OCI-LY1 (cell line): ENCODE results near the gene PACSIN1.

Source experiments
- CTCF ChIP-seq: fragments of 200-600 bp; sonication (generic), shearing (Covaris generic); IDR thresholded peaks from 2 replicates; pipeline ENCODE4 v1.5.1; 2017; ENCODE audit warnings: mild to moderate bottlenecking, antibody characterized with exemption, low read length, moderate library complexity, mixed read lengths
- EZH2 ChIP-seq: fragments of 200-600 bp; sonication (generic), shearing (Covaris generic); IDR thresholded peaks from 2 replicates; pipeline ENCODE4 v1.8.0; 2017; ENCODE audit warnings: borderline replicate concordance, mixed run types, mild to moderate bottlenecking, antibody characterized with exemption, low read length, moderate library complexity, mixed read lengths

- TF ChIP-seq CTCF (no peak), EZH2 (no peak)
Measured at GRCh38 chr6:34532230-34532629, 66.4 kb downstream of the PACSIN1 start.
